Subcutaneous abdominal adipose tissue (tissue), 5 donors: ENCODE results near the gene CCNO.

Experiments
- H3K27ac ChIP-seq: one replicate; pipeline ENCODE4 v1.7.0; 2013; ENCODE audit warnings: low read depth, mild to moderate bottlenecking, inconsistent platforms, low read length, moderate library complexity
- H3K27me3 ChIP-seq, 5 donors: one replicate each; pipeline ENCODE4 v1.7.0; 2013; ENCODE audit warnings: low read length in 5 of 5, inconsistent platforms in 1 of 5; ENCODE audit not compliant: control insufficient read depth in 5 of 5, insufficient read depth in 4 of 5
- H3K36me3 ChIP-seq, 5 donors: one replicate each; pipeline ENCODE4 v1.7.0; 2013; ENCODE audit warnings: low read length in 5 of 5; ENCODE audit not compliant: control insufficient read depth in 5 of 5, insufficient read depth in 5 of 5
- H3K4me1 ChIP-seq, 5 donors: one replicate each; pipeline ENCODE4 v1.7.0; 2013; ENCODE audit warnings: low read length in 5 of 5, mild to moderate bottlenecking in 3 of 5, moderate library complexity in 1 of 5; ENCODE audit not compliant: control insufficient read depth in 5 of 5, insufficient read depth in 5 of 5
- H3K4me3 ChIP-seq, 5 donors: one replicate each; pipeline ENCODE4 v1.7.0; 2013; ENCODE audit warnings: low read length in 5 of 5, low read depth in 1 of 5
- H3K9ac ChIP-seq, 5 donors: one replicate each; pipeline ENCODE4 v1.7.0; 2013; ENCODE audit warnings: low read length in 5 of 5, mild to moderate bottlenecking in 4 of 5, moderate library complexity in 3 of 5
- H3K9me3 ChIP-seq, 5 donors: one replicate each; pipeline ENCODE4 v1.7.0; 2013; ENCODE audit warnings: low read length in 5 of 5; ENCODE audit not compliant: control insufficient read depth in 5 of 5
- donor health status: healthy.
- donor health status: healthy.
- donor health status: healthy.
- donor health status: healthy.
- donor health status: healthy.

Gene CCNO, protein sequence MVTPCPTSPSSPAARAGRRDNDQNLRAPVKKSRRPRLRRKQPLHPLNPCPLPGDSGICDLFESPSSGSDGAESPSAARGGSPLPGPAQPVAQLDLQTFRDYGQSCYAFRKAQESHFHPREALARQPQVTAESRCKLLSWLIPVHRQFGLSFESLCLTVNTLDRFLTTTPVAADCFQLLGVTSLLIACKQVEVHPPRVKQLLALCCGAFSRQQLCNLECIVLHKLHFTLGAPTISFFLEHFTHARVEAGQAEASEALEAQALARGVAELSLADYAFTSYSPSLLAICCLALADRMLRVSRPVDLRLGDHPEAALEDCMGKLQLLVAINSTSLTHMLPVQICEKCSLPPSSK

DNA sequence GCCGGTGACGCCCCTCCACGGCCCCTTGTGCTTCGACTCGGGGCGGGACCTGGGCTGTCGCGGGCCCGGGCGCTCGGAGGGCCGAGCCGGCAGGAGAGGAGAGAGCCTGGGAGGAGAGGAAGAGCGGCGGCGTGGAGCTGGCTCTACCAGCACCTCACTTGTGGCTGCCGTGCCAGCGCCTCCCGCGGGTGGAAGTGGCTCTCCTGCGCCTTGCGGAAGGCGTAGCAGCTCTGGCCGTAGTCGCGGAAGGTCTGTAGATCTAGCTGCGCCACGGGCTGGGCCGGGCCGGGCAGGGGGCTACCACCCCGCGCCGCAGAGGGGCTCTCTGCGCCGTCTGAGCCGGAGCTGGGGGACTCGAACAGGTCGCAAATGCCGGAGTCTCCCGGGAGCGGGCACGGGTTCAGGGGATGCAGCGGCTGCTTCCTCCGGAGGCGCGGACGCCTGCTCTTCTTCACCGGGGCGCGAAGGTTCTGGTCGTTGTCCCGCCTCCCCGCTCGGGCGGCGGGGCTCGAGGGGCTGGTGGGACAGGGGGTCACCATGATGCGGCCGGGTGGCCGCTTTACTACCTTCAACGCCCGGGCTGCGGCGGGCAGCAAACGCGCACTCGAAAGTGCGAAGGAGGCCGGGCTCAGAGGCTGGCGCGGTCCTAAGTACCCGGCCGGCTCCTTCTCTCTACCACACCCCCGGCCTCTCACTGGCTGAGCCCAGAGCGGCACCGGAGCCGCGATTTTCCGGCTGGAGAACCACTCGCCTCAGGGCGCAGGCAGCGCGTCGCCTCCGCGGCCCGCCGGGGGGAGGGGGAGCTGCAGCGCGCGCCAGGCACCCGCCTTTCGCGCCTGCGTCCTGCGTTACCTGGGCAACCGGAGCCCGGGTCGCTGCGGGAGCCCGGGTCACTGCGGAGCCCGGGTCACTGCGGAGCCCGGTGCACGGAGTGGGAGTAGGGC, at the start of gene CCNO:
Gene CCNO, minus strand, starts transcription at position 624 of the 944 bp plus-strand sequence. Its CDS starts 85 bp downstream, at position 539.
- H3K27ac ChIP-seq = no peak within 1 kb of the TSS
- H3K9ac ChIP-seq = peak within 1 kb of the TSS in 3 of 5 donors; percentile 12 to 56 (median 23)
- H3K27me3 ChIP-seq = peaks cover 34 to 74% (median 60%) of the 10 kb centered on the region in 5 donors
- peaks cover 6 to 38% (median 38%) of the 10 kb centered on the region in 5 donors for H3K4me1 ChIP-seq
- peak within 1 kb of the TSS; percentile 67 to 77 (median 75) for H3K4me3 ChIP-seq
- peaks cover 0 to 4% (median 0%) of the 10 kb centered on the region in 5 donors for H3K9me3 ChIP-seq
- no peaks in the 10 kb centered on the region for H3K36me3 ChIP-seq

DNA sequence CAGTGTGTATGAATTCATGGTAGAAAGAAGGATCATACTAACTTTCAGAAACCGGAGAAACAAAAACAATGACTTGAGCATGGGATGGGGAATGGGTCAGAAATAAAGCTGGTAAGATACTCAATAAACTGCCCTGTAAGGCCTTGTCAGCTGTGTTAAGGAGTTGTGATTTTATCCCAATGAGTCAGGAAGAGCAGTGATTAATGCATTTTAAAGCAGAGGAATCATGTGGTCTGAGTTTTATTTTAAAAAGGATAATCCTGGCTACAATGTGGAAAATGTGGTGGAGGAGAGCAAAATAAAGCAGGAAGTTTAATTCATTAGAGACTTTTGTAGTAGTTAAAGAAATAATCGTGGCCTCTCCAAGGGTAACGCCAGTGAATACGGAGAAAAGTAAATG, 45.4 kb upstream of the CCNO start:
- Histone ChIP-seq H3K9me3 (no peaks in the 10 kb centered on the region), H3K36me3 (peaks cover 78 to 88% (median 79%) of the 10 kb centered on the region in 5 donors)

DNA sequence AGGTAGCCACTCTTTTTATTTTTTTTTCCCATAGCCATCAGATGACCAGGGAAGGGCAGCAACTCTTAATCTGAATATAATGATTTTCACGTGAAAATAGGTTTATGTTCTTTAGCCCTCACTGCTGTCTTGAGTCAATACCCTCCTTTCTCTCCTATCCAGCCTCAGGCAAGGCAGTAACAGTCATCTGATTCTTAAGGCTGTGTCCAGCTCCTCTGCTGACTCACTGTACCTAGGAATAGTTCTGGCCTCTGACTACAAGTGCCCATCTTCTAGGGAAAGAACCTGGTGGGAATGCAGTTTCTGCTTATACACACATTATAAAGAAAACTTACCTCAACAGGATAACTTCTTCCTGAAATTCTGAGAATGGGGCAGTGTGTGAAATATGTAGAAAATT, 43.4 kb upstream of the CCNO start:
- Histone ChIP-seq H3K4me1 (no peaks in the 10 kb centered on the region), H3K36me3 (peaks cover 72 to 90% (median 78%) of the 10 kb centered on the region in 5 donors), H3K27ac (no peak overlapping the region), H3K9me3 (no peaks in the 10 kb centered on the region), H3K4me3 (no peak overlapping the region), H3K27me3 (no peaks in the 10 kb centered on the region), H3K9ac (no peak overlapping the region)

More for the DNA sequence above, 45.4 kb upstream of the CCNO start:
- Histone ChIP-seq H3K27me3 (no peaks in the 10 kb centered on the region), H3K4me3 (no peak overlapping the region), H3K9ac (no peak overlapping the region), H3K27ac (no peak overlapping the region), H3K4me1 (no peaks in the 10 kb centered on the region)

DNA sequence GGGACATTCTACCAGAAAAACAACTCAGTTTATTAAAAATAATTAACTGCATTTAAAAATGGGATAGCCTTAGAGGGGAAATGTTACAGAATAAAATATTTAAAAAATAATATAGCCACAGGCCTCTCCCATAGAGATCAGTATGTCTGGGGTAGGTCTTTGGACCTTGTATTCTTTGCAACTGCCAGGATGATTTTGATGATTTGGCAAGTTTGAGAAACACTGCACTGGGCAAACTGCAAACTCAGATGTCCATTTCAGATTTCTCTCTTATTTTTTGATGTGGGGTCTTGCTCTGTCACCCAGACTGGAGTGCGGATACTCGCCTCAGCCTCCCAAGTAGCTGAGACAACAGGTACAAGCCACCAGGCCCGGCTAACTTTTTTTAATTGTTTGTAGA, 24.9 kb upstream of the CCNO start:
- Histone ChIP-seq H3K36me3 (peaks cover 70 to 78% (median 73%) of the 10 kb centered on the region in 5 donors), H3K27ac (no peak overlapping the region), H3K9me3 (no peaks in the 10 kb centered on the region), H3K9ac (no peak overlapping the region), H3K4me3 (no peak overlapping the region), H3K27me3 (no peaks in the 10 kb centered on the region), H3K4me1 (no peaks in the 10 kb centered on the region)

DNA sequence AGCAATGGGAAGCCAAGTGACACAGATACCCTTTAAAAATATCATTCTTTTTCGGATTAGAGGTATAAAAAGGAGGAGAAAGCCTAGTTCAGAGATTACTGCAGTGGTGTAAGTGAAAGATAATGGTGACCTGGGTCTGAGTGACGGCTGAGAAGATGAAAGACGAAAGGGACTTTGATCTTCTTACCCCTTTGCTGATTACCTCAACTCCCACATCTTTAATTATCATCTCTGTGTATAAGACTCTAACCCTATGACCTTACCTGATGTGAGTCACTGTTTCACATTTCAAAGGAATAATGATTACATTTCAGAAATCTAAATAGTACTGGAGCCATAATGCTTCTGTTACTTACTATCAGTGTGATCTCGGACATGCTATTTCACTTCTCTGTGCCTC, 21.4 kb upstream of the CCNO start:
- Histone ChIP-seq H3K9ac (no peak overlapping the region), H3K9me3 (no peaks in the 10 kb centered on the region), H3K4me1 (no peaks in the 10 kb centered on the region), H3K27ac (no peak overlapping the region), H3K36me3 (peaks cover 45 to 56% (median 52%) of the 10 kb centered on the region in 5 donors), H3K4me3 (no peak overlapping the region), H3K27me3 (no peaks in the 10 kb centered on the region)

DNA sequence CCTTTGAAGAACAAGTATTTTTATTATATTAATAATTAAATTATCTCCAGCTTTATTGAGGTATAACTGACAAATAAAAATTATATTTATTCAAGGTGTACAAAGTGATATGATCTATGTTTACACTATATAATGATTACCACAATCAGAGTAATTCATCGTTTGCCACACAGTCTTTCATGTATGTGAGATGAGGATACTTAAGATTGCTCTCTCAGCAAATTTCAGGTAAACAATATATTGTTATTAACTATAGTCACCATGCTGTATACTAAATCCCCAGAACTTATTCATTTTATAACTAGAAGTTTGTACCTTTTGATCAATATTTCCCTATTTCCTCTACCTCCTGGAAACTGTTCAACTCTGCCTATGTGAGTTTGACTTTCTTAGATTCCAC, 16.7 kb upstream of the CCNO start:
- no peaks in the 10 kb centered on the region for H3K4me1 ChIP-seq
- no peak overlapping the region for H3K4me3 ChIP-seq
- H3K36me3 ChIP-seq = peaks cover 7 to 13% (median 13%) of the 10 kb centered on the region in 5 donors
- H3K27me3 ChIP-seq = no peaks in the 10 kb centered on the region
- H3K9ac ChIP-seq = no peak overlapping the region
- no peak overlapping the region for H3K27ac ChIP-seq
- H3K9me3 ChIP-seq = peaks cover 7 to 17% (median 8%) of the 10 kb centered on the region in 5 donors

DNA sequence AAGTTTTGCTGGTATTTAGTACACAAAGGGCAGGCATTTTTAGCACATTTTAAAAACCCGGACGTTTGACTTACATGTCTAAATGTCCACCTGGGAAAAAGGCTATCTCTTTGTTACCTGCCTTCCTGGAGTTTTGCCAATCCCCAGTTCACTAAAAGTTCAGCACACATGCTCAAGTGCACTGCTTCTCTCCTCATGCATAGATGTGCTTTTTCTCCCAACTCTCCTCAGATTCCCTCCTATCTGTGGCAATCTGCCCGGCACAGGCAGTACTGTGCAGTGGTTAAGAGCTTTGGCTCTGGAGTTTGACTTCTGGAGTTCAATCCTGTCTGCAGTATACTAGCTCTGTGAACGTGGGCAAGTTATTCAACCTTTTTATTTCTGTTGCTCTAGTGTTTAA, 8.3 kb upstream of the CCNO start:
- H3K4me3 ChIP-seq = no peak overlapping the region
- peaks cover 2 to 16% (median 5%) of the 10 kb centered on the region in 5 donors for H3K27me3 ChIP-seq
- H3K27ac ChIP-seq = no peak overlapping the region
- H3K9ac ChIP-seq = no peak overlapping the region
- H3K36me3 ChIP-seq = no peaks in the 10 kb centered on the region
- no peaks in the 10 kb centered on the region for H3K4me1 ChIP-seq
- no peaks in the 10 kb centered on the region for H3K9me3 ChIP-seq

DNA sequence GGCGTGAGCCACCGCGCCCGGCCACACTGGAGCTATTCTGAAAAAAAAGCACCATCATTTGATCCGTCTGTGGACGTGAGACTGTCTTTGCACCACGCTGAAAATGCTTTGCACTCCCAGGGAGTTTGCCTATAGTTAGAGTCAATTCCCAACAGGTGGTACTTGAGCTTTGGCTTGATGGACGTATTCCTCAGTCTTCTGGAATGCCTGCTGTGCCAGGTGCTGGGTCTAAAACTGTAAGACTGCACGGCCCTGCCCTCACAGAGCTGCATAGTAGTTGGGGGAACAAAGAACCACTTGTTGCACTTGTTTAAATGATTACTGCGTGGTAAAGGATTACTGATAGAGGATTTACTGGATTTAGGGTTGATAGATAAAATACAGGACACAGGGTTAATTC, 3.4 kb upstream of the CCNO start:
- Histone ChIP-seq H3K4me3 (no peak overlapping the region), H3K9ac (no peak overlapping the region), H3K4me1 (peaks cover 6 to 29% (median 28%) of the 10 kb centered on the region in 5 donors), H3K27me3 (peaks cover 10 to 42% (median 26%) of the 10 kb centered on the region in 5 donors), H3K9me3 (no peaks in the 10 kb centered on the region), H3K27ac (no peak overlapping the region), H3K36me3 (no peaks in the 10 kb centered on the region)

DNA sequence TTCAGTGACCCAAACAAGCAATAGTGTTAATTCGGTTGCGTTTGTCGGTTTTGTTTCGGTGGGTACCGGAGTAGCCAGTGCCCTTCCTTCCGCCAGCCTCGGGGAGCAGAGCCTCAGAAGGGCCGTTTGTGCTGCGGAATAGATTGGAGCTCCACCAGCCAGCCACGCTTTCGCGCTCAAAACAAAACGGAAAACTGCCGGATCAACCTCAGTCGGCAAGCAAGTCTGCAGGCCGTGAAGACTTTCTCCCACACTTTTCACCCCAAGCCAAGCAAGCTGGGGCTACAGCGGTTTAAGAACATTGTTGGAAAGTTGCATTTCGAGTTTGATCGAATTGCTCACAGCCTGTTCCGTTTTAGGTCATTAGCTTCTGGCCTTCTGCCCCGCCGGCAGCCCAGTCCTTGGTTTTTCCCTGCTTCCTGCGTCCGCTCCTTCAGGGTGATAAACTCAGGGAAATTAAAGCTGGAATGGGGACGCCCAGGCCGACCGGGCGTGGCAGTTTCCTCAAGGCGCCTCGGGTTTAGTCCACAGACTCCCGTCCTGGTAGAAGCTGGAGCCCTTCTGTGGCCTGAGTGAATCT, 803 bp upstream of the CCNO start:
- H3K27ac ChIP-seq = no peak overlapping the region
- peaks cover 6 to 38% (median 38%) of the 10 kb centered on the region in 5 donors for H3K4me1 ChIP-seq
- H3K36me3 ChIP-seq = no peaks in the 10 kb centered on the region
- H3K9ac ChIP-seq = peak overlapping the region in 3 of 5 donors; percentile 12 to 43 (median 23)
- H3K4me3 ChIP-seq = peak overlapping the region; percentile 67 to 77 (median 75)
- H3K9me3 ChIP-seq = peaks cover 0 to 4% (median 0%) of the 10 kb centered on the region in 5 donors
- peaks cover 29 to 64% (median 51%) of the 10 kb centered on the region in 5 donors for H3K27me3 ChIP-seq
